Measurements from ENCODE around the gene RSPO4.

DNA sequence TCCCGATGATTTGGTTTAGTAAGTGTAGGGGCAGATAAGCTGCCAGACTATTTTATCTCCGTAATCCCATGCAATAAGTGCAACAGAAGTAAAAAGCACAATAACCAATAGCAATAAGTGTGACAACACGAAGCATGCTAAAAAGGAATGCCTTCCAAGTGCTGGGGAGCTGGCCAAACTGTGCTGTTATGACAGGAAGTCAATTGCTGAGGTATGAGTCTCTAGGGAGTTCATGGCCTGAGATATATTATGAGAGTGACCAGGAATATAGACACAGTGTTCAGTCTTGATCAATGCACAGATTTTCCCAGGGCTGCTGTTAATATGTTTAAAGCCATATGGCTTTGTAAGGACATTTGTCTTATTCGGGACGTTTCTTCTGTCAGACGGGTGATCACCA is 75.4 kb downstream of the RSPO4 start:
- TF ChIP-seq POLR2A (IDR thresholded peaks at IDR 0.05; ENCODE audit: low read length) (no peak), GATA1 (IDR thresholded peaks at IDR 0.05; ENCODE audit: low read depth, low read length) (no peak)
